Activated CD8-positive, alpha-beta memory T cell treated with anti-CD3 and anti-CD28 coated beads, Interleukin-2, amount 50 U/mL, for 24 hours (primary cell): ENCODE measurements around the gene NPTX2.

Experiments
- DNase-seq: peaks from one replicate; pipeline ENCODE4 v3.0.0-alpha.2; 2020; ENCODE audit errors: extremely low read depth

NPTX2 gene

GRCh38 chr7:98618786-98619185 is 1.7 kb downstream of the NPTX2 start:
- no peak for DNase-seq

GRCh38 chr7:98619450-98620321 is 2.6 kb downstream of the NPTX2 start:
- DNase-seq, result no peak

GRCh38 chr7:98621573-98622482 is 4.7 kb downstream of the NPTX2 start:
- DNase-seq, result no peak

GRCh38 chr7:98622926-98623325 is 5.8 kb downstream of the NPTX2 start:
- DNase-seq, result no peak

GRCh38 chr7:98624846-98625420 is 7.8 kb downstream of the NPTX2 start:
- no peak for DNase-seq

- DNase-seq, result no peak
Observed at GRCh38 chr7:98626460-98627412, 9.7 kb downstream of the NPTX2 start.

- DNase-seq, result no peak
Observed at GRCh38 chr7:98627413-98627790, 10.3 kb downstream of the NPTX2 start.

- DNase-seq, result no peak
Observed at GRCh38 chr7:98628418-98628817, 11.3 kb downstream of the NPTX2 start.

- DNase-seq, result no peak
Observed at GRCh38 chr7:98629001-98629431, 11.9 kb downstream of the NPTX2 start.

- DNase-seq, result no peak
Observed at GRCh38 chr7:98630149-98630548, 13.1 kb downstream of the NPTX2 start.

- DNase-seq, result no peak
Observed at GRCh38 chr7:98630770-98631169, 13.7 kb downstream of the NPTX2 start.

GRCh38 chr7:98638853-98639252 is 21.8 kb downstream of the NPTX2 start:
- no peak for DNase-seq

GRCh38 chr7:98640375-98640774 is 23.3 kb downstream of the NPTX2 start:
- DNase-seq, result no peak

GRCh38 chr7:98641646-98642500 is 24.8 kb downstream of the NPTX2 start:
- DNase-seq, result no peak

GRCh38 chr7:98643236-98643985 is 26.3 kb downstream of the NPTX2 start:
- no peak for DNase-seq

GRCh38 chr7:98646465-98646864 is 29.4 kb downstream of the NPTX2 start:
- DNase-seq, result no peak

- no peak for DNase-seq
Observed at GRCh38 chr7:98647326-98647725, 30.2 kb downstream of the NPTX2 start.

GRCh38 chr7:98651760-98652159 is 34.7 kb downstream of the NPTX2 start:
- DNase-seq, result no peak

GRCh38 chr7:98653601-98654310 is 36.7 kb downstream of the NPTX2 start:
- no peak for DNase-seq
